GM18861 (cell line): Measurements from ENCODE around the gene HNRNPH1.
"Not testable (repeated sequence)": the region's sequence is repeated elsewhere in the genome, so short reads cannot be mapped to it uniquely, and the experiment has no call there.

Experiments
- ATAC-seq: cut with Tn5 transposase; IDR thresholded peaks from one replicate; pipeline ENCODE4 v1.9.1; 2021; ENCODE audit not compliant: unreplicated experiment

The HNRNPH1 gene, protein sequence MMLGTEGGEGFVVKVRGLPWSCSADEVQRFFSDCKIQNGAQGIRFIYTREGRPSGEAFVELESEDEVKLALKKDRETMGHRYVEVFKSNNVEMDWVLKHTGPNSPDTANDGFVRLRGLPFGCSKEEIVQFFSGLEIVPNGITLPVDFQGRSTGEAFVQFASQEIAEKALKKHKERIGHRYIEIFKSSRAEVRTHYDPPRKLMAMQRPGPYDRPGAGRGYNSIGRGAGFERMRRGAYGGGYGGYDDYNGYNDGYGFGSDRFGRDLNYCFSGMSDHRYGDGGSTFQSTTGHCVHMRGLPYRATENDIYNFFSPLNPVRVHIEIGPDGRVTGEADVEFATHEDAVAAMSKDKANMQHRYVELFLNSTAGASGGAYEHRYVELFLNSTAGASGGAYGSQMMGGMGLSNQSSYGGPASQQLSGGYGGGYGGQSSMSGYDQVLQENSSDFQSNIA

GRCh38 chr5:179623003-179623905 lies at the start of gene HNRNPH1:
Gene HNRNPH1, minus strand, starts transcription at chr5:179623671. Its CDS starts 538 bp downstream, at chr5:179623133.
- ATAC-seq = peak; percentile 68

DNA sequence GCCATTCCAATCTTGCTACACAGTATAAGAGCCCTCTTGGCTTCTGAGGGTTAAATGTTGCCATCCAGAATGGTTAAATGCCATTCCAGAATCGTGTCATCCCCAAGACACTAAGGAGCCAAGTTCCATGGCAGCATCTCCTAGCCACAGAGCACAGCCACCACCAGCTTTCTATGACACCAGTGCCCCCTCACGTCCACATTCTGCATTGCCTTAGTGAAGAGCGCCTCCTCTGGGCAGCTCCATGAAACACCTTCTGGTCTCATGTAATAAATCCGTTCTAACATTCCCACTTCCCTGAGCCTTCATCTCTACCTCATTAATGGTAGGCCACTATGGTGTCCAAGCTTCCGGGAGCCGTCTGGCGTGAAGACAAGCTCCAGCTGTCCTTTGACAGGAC lies 44.9 kb upstream of the HNRNPH1 start:
- ATAC-seq = no peak

DNA sequence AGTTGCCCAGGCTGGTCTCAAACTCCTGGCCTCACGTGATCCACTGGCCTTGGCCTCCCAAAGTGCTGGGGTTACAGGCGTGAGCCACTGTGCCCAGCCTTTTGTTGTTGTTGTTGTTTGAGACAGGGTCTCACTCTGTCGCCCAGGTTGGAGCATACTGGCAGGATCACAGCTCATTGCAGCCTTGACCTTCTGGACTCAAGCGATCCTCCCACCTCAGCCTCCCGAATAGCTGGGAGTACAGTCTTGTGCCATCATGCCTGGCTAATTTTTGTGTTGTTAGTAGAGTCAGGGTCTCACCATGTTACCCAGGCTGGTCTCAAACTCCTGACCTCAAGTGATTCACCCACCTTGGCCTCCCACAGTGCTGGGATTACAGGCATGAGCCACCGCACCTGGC lies 38.2 kb upstream of the HNRNPH1 start:
- not testable (repeated sequence) for ATAC-seq

DNA sequence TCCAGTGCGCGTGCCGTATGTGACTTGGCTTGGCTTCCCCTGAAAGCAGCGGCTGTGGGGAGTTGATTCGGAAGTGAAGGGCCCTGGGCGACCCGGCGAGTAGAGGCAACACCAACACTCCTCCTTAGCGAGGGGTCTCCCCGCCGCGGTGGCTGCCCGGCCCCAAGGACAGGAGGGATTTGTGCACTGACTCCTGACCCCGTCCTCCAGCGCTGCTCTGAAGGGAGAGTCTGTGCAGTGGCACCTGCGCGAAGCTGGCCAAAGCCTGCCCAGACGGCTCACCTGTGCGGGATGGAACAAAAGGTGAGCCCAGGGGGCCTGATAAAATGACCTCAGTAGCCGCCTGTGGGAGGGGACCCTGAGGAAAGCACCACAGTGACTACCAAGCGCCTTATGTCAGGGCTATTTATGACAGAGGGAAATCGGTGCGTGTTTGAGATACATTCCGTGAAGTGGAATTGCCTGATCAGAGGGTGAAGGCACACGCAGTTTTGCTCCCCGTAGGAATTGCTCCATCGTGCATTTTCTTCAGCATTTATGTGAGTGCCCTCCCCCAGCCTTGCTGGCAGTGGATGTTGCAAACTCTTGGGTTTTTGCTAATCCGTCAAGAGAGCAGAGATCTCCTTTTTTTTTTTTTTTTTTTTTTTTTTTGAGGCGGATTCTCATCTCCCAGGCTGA lies 34.8 kb upstream of the HNRNPH1 start:
- ATAC-seq = peak; percentile 41

- peak; percentile 81 for ATAC-seq
Observed at GRCh38 chr5:179657302-179658178, 34.1 kb upstream of the HNRNPH1 start.

DNA sequence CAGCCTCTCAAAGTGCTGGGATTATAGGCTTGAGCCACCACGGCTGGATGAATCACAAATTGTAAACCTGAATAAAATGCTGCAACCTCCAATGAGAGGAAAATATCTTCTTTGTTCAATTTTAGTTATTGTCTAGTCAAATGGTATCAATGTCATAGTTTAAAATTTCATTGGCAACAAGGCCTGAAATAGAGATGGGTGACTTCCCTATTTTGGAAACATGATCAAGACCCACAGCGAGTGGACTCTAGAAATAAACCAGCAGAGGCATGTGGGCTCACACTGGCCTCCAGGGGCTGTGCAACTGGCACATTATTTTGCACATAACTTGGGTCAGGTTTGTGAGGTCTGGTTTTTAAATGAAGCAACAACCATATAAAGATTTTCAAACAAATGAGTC lies 29.7 kb upstream of the HNRNPH1 start:
- not testable (repeated sequence) for ATAC-seq

DNA sequence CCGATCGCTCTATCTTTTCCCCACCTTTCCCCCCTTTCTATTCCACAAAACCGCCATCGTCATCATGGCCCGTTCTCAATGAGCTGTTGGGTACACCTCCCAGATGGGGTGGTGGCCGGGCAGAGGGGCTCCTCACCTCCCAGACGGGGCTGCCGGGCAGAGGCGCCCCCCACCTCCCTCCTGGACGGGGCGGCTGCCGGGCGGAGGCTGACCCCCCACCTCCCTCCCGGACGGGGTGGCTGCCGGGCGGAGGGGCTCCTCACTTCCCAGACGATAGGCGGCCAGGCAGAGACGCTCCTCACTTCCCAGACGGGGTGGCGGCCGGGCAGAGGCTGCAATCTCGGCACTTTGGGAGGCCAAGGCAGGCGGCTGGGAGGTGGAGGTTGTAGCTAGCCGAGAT lies 26.8 kb upstream of the HNRNPH1 start:
- ATAC-seq = not testable (repeated sequence)

GRCh38 chr5:179649166-179649703 lies 25.8 kb upstream of the HNRNPH1 start:
- ATAC-seq = not testable (repeated sequence)

GRCh38 chr5:179648410-179648809 lies 24.9 kb upstream of the HNRNPH1 start:
- ATAC-seq = no peak

- ATAC-seq = not testable (repeated sequence)
Observed at GRCh38 chr5:179644766-179645165, 21.3 kb upstream of the HNRNPH1 start.

- ATAC-seq = not testable (repeated sequence)
Observed at GRCh38 chr5:179643141-179643920, 19.9 kb upstream of the HNRNPH1 start.

GRCh38 chr5:179642626-179643025 lies 19.2 kb upstream of the HNRNPH1 start:
- not testable (repeated sequence) for ATAC-seq

GRCh38 chr5:179641745-179642144 lies 18.3 kb upstream of the HNRNPH1 start:
- ATAC-seq = not testable (repeated sequence)

- ATAC-seq = not testable (repeated sequence)
Observed at GRCh38 chr5:179639296-179639695, 15.8 kb upstream of the HNRNPH1 start.

DNA sequence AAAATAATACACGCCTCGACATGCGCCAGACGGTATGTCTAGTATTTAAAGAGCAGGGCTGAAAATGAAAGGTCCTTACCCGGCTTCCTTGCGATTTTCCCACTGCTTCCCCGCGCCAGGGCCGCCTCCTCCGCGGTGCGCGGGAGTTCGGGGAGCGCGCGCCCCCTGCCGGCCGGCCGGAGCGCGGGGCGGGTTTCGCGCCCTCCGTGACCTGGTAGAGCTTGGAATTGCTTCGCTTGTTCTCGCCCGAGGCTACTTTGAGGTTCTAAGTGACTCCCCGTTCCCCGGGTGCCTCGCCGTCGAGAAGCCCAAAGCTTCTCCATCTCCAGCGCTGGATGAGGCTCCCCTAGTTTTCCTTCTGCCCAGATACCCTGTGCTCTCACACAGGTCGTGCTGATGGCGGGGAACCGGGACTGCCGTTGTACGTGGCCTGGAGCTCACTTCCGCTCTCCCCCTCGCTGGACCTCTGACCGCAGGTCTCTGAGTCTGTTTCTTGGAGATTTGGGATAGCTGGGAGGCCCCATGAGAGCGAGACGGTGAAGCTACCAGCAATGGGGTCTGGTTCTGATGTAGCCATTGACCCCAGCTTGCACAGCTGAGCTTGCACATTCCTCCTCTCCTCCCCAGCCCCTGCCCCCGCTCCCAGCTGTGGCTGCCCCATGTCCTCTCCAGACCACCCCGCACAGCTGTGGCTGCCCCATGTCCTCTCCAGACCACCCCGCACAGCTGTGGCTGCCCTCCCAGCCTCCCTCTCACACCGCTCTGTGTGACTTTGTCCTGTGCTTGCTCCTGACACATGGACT lies 11.1 kb upstream of the HNRNPH1 start:
- ATAC-seq = peak; percentile 94

DNA sequence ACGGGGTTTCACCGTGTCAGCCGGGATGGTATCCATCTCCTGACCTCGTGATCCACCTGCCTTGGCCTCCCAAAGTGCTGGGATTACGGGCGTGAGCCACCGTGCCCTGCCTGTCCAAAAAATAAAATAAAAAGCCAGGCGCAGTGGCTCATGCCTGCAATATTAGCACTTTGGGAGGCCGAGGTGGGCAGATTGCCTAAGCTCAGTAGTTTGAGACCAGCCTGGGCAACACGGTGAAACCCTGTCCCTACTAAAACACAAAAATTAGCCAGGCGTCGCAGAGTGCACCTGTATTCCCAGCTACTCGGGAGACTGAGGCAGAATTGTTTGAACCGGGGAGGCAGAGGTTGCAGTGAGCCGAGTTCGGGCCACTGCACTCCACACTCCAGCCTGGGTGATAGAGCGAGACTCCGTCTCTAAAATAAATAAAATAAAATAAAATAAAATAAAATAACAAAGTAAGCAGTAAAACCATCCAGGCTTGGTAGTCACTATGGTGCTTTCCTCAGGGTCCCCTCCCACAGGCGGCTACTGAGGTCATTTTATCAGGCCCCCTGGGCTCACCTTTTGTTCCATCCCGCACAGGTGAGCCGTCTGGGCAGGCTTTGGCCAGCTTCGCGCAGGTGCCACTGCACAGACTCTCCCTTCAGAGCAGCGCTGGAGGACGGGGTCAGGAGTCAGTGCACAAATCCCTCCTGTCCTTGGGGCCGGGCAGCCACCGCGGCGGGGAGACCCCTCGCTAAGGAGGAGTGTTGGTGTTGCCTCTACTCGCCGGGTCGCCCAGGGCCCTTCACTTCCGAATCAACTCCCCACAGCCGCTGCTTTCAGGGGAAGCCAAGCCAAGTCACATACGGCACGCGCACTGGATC lies 10.3 kb upstream of the HNRNPH1 start:
- ATAC-seq = peak; percentile 41

- ATAC-seq = no peak
Observed at GRCh38 chr5:179624841-179625271, 1.4 kb upstream of the HNRNPH1 start.
